Measurements from ENCODE around the gene IGFL3. TPM values are rescaled to one million over a fixed set of nuclear protein-coding genes. Genes with fewer than 3 reads are reported as not detected.
A peak's percentile ranks its signal among the peaks of the same experiment; 100 is the strongest.
"Not testable (repeated sequence)": the region's sequence is repeated elsewhere in the genome, so short reads cannot be mapped to it uniquely, and the experiment has no call there.

Gene IGFL3
- total RNA-seq, 2 donors from 2014 or later, result not detected

DNA sequence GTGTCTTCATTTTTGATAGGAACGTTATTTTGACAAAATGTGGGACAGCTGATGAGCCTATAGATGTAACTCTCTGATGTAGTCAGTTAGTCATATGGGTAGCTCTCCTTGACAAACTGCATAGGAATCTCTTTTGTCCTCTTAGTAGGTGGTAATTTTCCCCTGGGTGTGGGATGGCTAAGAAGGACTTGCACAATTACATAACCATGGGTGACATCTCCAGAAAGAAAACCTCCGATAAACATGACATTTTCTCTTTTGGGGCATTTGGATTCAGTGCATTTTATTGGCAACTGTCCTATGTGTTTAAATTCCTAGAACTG lies 41.8 kb downstream of the IGFL3 start:
- Histone ChIP-seq H3K9me3 (peaks cover 21% of the 10 kb centered on the region), H3K4me3 (no peak overlapping the region), H3K27me3 (replicated peaks; ENCODE audit: insufficient read depth) (no peaks in the 10 kb centered on the region), H3K27ac (no peak overlapping the region), H3K36me3 (no peaks in the 10 kb centered on the region), H3K4me1 (ENCODE audit: control insufficient read depth in 1 of 2, low read depth in 2 of 2) (no peaks in the 10 kb centered on the region)
- ATAC-seq (ENCODE audit: insufficient number of reproducible peaks, low FRiP score, low read depth) (no peak), DNase-seq (ENCODE audit: low spot score) (no peak)
- TF ChIP-seq, protein P1, sequence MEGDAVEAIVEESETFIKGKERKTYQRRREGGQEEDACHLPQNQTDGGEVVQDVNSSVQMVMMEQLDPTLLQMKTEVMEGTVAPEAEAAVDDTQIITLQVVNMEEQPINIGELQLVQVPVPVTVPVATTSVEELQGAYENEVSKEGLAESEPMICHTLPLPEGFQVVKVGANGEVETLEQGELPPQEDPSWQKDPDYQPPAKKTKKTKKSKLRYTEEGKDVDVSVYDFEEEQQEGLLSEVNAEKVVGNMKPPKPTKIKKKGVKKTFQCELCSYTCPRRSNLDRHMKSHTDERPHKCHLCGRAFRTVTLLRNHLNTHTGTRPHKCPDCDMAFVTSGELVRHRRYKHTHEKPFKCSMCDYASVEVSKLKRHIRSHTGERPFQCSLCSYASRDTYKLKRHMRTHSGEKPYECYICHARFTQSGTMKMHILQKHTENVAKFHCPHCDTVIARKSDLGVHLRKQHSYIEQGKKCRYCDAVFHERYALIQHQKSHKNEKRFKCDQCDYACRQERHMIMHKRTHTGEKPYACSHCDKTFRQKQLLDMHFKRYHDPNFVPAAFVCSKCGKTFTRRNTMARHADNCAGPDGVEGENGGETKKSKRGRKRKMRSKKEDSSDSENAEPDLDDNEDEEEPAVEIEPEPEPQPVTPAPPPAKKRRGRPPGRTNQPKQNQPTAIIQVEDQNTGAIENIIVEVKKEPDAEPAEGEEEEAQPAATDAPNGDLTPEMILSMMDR (IDR thresholded peaks at IDR 0.05), result no peak

DNA sequence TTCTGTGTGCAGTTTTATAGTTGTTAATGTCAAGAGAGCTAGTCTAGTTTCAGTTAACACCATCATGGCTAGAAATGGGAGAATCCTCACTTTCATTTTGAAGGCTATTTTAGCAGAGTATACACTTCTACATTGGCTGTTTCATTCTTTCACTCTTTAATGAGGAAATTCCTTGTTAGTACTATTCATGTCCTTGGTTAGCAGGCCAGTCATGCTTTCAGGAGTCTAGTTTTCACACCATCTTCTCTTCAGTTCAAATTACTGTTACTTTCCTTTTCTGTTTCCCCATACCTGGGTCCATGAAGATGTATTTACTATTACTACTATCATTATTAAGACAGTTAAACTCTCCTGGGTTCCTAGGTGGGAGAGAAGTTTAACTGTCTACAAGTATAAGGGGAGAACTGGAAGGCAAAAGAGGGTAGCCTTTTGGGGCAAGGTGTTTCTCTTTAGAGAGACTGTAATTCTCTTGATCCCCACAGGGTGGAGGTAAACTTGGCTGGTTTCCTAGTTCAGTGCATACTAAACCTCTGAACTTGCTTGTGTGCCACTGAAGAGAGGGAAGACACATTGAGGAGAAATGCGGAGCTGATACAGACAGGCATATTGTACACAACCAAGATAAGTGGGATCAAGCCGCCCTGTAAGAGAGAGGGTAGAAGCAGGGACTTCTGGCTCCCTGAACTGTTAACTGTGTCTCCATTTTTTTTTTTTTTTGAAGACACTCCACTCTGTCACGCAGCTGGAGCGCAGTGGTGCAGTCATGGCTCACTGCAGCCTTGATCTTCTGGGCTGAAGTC lies 42.4 kb downstream of the IGFL3 start:
- Histone ChIP-seq H3K36me3 (no peaks in the 10 kb centered on the region), H3K9me3 (peaks cover 18% of the 10 kb centered on the region), H3K4me1 (ENCODE audit: control insufficient read depth in 1 of 2, low read depth in 2 of 2) (peaks cover 0 to 5% of the 10 kb centered on the region in 2 donors), H3K27ac (no peak overlapping the region), H3K4me3 (no peak overlapping the region), H3K27me3 (replicated peaks; ENCODE audit: insufficient read depth) (peaks cover 5% of the 10 kb centered on the region)
- DNase-seq (ENCODE audit: low spot score) (no peak), ATAC-seq (ENCODE audit: insufficient number of reproducible peaks, low FRiP score, low read depth) (no peak)
- TF ChIP-seq, protein P1 (IDR thresholded peaks at IDR 0.05), result peak; percentile 68

- ATAC-seq (ENCODE audit: insufficient number of reproducible peaks, low FRiP score, low read depth) (no peak), DNase-seq (ENCODE audit: low spot score) (no peak)
- Histone ChIP-seq H3K36me3 (no peaks in the 10 kb centered on the region), H3K9me3 (peaks cover 4% of the 10 kb centered on the region), H3K27me3 (replicated peaks; ENCODE audit: insufficient read depth) (peaks cover 11% of the 10 kb centered on the region), H3K4me3 (no peak overlapping the region), H3K4me1 (ENCODE audit: control insufficient read depth in 1 of 2, low read depth in 2 of 2) (peaks cover 0 to 9% of the 10 kb centered on the region in 2 donors), H3K27ac (no peak overlapping the region)
- TF ChIP-seq, protein P1 (IDR thresholded peaks at IDR 0.05), result no peak
Observed at GRCh38 chr19:46080561-46080960, 43.9 kb downstream of the IGFL3 start.

DNA sequence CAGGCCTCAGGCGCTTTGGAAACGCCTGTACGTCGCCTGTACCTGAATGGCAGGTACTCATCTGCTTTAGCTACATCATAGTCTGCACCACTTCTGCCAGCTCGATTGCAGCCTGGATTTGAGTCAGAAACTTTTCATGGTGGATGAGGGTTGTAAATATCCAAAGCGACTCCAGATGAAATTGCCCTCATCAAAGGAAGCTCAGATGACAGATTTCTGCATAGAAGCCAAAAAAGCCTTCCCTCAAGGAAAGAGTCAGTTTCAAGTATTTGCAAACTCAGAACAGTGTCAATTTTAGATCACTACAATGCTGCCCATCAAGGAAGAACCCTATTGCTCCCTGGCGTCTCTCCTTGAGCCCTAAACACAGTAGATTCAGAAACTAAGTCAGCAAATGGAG lies 44.9 kb downstream of the IGFL3 start:
- H3K27ac ChIP-seq, result no peak overlapping the region
- peaks cover 11% of the 10 kb centered on the region for H3K27me3 ChIP-seq (replicated peaks; ENCODE audit: insufficient read depth)
- TF ChIP-seq, protein P1 (IDR thresholded peaks at IDR 0.05), result no peak
- no peak overlapping the region for H3K4me3 ChIP-seq
- H3K36me3 ChIP-seq, result no peaks in the 10 kb centered on the region
- peaks cover 0 to 9% of the 10 kb centered on the region in 2 donors for H3K4me1 ChIP-seq (ENCODE audit: control insufficient read depth in 1 of 2, low read depth in 2 of 2)
- H3K9me3 ChIP-seq, result no peaks in the 10 kb centered on the region
- DNase-seq (ENCODE audit: low spot score), result no peak
- no peak for ATAC-seq (ENCODE audit: insufficient number of reproducible peaks, low FRiP score, low read depth)

DNA sequence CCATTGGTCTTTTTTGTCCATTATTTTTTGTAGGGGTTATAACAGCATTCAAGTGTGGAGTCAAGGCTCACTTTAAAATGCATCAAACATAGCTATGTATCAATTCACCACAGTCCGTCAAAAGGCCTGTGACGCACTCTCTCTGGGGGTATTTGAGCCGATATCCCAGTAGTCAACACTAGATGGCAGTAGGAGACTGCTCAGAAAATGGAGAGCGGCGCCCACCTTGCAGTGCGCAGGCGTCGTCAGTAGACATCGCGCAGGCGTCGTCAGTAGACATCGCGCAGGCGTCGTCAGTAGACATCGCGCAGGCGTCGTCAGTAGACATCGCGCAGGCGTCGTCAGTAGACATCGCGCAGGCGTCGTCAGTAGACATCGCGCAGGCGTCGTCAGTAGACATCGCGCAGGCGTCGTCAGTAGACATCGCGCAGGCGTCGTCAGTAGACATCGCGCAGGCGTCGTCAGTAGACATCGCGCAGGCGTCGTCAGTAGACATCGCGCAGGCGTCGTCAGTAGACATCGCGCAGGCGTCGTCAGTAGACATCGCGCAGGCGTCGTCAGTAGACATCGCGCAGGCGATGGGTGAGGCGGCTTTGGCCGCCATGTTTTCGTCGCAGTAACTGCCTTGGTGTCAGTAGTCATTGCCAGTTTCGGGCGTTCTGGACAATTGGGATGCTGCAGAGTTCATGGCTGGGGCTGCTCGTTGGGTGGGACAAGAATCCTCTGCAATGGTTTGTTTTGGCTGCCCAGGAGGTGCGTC lies 45.7 kb downstream of the IGFL3 start:
- not testable (repeated sequence) for H3K4me3 ChIP-seq; H3K4me1 ChIP-seq (ENCODE audit: control insufficient read depth in 1 of 2, low read depth in 2 of 2); H3K27ac ChIP-seq; DNase-seq (ENCODE audit: low spot score); H3K36me3 ChIP-seq; H3K9me3 ChIP-seq; ATAC-seq (ENCODE audit: insufficient number of reproducible peaks, low FRiP score, low read depth)
- TF ChIP-seq, protein P1 (IDR thresholded peaks at IDR 0.05), result peak; percentile 22
- peaks cover 11% of the 10 kb centered on the region for H3K27me3 ChIP-seq (replicated peaks; ENCODE audit: insufficient read depth)

Measured in thoracic aorta (tissue), 2 donors.